ENCODE measurements around the gene CYBA.

The CYBA gene

GRCh38 chr16:88593489-88593888, 57.4 kb downstream of the CYBA start:
- H3K27ac ChIP-seq (ENCODE audit: low read length): no peak overlapping the region
- H3F3A ChIP-seq (ENCODE audit: insufficient read depth, low read length): peaks cover 22% of the 10 kb centered on the region
- H3K4me2 ChIP-seq (ENCODE audit: low read depth, low read length): no peak overlapping the region
- no peak for DNase-seq
- H3K4me3 ChIP-seq (ENCODE audit: low read length): no peak overlapping the region
- no peak overlapping the region for H3K9ac ChIP-seq (ENCODE audit: low read length)
- H3K36me3 ChIP-seq (replicated peaks; ENCODE audit: insufficient read depth, low read length): no peaks in the 10 kb centered on the region; the same call in 1 of the 2 replicates
- TF ChIP-seq CTCF (IDR thresholded peaks at IDR 0.05; ENCODE audit: low read length) (no peak), EZH2 (optimal IDR thresholded peaks at IDR 0.05; ENCODE audit: low read depth, low read length) (no peak), EZH2phosphoT487 (IDR thresholded peaks at IDR 0.05; ENCODE audit: low read length) (no peak)
- H2AFZ ChIP-seq (ENCODE audit: low read length): no peak overlapping the region
- no peaks in the 10 kb centered on the region for H3K9me3 ChIP-seq (replicated peaks; ENCODE audit: insufficient read depth, low read length)
- peaks cover 19% of the 10 kb centered on the region for H3K79me2 ChIP-seq (ENCODE audit: low read length)
- H4K20me1 ChIP-seq (ENCODE audit: insufficient read depth, low read length): no peaks in the 10 kb centered on the region
- H3K4me1 ChIP-seq (ENCODE audit: low read length): peaks cover 21% of the 10 kb centered on the region
- H3K9me2 ChIP-seq (replicated peaks; ENCODE audit: insufficient read depth, low read length): no peaks in the 10 kb centered on the region
- H3K27me3 ChIP-seq (replicated peaks; ENCODE audit: insufficient read depth, low read length): no peaks in the 10 kb centered on the region

Measured in MM.1S (cell line).